GM19099 (cell line): ENCODE results near the gene TRIM72.

Experiments used
- POLR2A ChIP-seq: IDR thresholded peaks from 3 replicates; pipeline ENCODE4 v1.6.1; 2011; ENCODE audit warnings: low read depth; ENCODE audit not compliant: insufficient read length; ENCODE audit errors: extremely low read depth

The TRIM72 gene

GRCh38 chr16:31228206-31228605, 14.3 kb downstream of the TRIM72 start:
- TF ChIP-seq POLR2A, result no peak

- no peak for TF ChIP-seq POLR2A
Measured at GRCh38 chr16:31229501-31229900, 15.6 kb downstream of the TRIM72 start.

DNA sequence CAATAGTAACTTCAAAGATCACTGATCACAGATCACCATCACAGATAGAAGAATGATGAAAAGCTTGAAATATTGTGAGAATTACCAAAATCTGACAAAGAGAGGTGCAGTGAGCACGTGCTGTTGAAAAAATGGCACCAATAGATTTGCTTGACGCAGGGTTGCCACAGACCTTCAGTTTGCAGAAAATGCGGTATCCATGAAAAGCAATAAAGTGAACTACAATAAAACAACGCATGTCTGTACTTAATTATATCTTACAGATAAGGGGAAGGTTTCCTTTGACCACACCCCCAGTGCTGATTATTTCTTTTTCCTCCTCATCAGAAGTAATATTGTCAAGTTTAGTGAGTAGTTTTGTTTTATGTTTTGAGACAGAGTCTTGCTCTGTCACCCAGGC, 24.1 kb downstream of the TRIM72 start:
- TF ChIP-seq POLR2A, result no peak

DNA sequence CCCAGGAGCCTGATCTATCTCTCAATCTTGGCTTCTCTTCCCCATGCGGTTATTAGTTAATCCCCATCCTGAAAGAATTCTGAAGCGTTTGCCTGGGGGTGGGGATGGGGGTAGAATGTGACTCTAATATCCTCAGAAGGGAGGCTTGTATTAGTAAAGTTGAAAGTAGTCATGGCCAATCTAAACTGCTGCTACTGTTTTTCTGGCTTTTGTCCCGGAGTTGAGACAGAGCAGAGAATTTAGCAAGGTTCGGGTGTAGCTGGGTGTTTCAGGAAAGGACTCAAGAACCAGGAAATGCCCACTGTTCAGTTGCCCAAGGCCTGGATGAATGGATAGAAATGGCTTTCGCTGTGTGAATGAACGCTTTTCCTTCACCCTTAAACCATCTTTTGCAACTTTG, 28.3 kb downstream of the TRIM72 start:
- no peak for TF ChIP-seq POLR2A

- TF ChIP-seq POLR2A, result no peak
Measured at GRCh38 chr16:31243734-31244670, 30.1 kb downstream of the TRIM72 start.

GRCh38 chr16:31246296-31246695, 32.4 kb downstream of the TRIM72 start:
- no peak for TF ChIP-seq POLR2A

GRCh38 chr16:31248344-31248743, 34.4 kb downstream of the TRIM72 start:
- TF ChIP-seq POLR2A, result no peak

DNA sequence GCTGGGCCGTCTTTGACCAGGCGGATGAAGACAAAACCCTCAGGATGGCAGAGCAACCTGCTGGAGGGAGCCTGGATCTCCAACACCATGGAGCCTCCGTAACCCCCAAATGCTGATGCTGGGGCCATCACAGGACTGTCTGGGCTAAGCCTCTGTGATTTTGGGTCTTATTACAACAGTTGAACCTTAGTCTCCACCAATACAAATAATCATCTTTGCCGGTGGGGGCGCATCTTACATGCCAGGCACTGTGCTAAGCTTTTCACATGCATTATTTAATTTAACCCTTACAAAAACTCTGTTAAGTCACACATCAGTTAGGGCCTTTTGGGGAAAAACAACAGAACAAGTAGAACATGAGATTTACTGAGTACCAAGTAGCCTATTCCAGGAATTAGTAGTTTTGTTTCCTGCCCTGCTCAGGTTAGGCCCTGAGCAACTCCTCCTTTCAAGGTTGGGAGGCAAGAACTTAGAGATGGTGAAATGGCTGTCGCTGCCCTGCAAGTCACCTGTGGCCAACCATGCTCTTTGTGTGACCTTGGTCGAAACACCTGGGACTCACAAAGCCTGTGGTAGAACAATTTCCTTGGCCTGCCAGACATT, 37.0 kb downstream of the TRIM72 start:
- no peak for TF ChIP-seq POLR2A

DNA sequence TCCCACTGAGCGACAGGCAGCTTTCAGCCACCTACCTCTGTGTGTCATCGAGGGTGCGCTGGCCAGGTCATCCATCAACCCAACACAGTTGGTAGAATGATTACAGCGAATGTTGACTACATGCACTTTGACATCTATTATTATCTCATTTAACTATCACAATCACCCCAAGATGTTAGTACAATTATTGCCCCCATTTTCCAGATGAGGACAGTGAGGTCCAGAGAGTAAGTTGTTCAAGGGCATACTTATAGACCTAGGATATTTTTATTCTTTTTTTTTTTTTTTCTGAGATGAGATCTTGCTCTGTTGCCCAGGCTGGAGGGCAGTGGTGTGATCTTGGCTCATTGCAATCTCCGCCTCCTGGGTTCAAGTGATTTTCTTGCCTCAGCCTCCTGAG, 37.5 kb downstream of the TRIM72 start:
- no peak for TF ChIP-seq POLR2A

- TF ChIP-seq POLR2A, result no peak
Measured at GRCh38 chr16:31253642-31254045, 39.7 kb downstream of the TRIM72 start.

DNA sequence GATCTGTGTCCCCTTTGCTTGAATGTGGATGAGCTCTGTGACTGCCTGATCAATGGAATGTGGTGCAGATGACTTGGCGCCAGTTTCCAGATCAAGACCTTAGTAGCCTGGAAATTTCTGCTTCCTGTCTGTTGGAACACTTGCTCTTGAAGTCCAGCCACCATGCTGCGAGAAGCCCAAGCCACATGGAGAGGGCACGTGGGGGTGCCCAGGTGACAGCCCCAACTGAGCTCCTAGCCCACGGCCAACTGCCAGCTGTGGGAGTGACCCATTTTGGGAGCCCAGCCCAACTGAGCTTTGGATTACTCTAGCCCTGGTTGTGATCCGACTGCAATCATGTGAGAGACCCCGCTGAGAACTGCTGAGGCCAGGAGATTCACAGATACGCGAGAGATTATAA, 42.5 kb downstream of the TRIM72 start:
- no peak for TF ChIP-seq POLR2A

DNA sequence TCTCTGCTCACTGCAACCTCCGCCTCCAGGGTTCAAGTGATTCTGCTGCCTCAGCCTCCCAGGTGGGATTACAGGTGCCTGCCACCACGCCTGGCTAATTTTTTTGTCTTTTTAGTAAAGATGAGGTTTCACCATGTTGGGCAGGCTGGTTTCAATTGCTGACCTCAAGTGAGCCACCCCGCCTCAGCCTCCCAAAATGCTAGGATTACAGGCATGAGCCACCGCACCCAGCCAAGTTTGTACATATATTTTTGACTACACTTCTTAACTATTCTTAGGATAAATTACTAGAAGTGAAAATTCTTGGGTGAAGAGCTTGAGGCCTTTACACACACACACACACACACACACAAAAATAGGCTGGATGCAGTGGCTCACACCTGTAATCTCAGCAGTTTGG, 44.4 kb downstream of the TRIM72 start:
- TF ChIP-seq POLR2A, result no peak

- no peak for TF ChIP-seq POLR2A
Measured at GRCh38 chr16:31260136-31260931, 46.4 kb downstream of the TRIM72 start.

GRCh38 chr16:31262084-31262483, 48.2 kb downstream of the TRIM72 start:
- TF ChIP-seq POLR2A, result no peak

GRCh38 chr16:31265329-31266245, 51.7 kb downstream of the TRIM72 start:
- no peak for TF ChIP-seq POLR2A

DNA sequence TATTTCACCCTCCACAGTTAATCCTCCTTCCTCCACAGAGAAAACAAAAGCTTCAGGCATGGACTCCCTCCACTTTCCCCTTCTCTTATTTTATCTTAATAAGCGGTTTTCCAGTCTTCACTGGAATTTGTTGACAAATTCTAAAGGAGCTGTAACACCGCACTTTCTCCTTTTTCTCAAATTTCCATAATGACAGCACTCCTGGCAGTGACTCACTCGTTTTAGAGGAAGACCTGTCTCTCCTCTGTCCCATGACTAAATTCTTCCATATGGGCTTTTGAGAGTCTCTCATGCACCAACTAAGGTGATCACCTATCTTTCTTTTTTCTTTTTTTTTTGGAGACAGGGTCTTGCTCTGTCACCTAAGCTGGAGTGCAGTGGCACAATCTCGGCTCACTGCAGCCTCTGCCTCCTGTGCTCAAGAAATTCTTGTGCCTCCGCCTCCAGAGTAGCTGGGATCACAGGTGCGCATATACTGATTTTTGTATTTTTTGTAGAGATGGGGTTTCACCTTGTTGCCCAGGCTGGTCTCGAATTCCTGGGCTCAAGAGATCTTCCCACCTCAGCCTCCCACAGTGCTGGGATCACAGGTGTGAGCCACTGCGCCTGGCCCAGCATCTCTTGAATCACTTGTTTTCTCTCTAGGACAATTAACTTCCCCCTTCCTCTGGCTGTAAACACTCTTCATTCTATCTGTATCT, 53.6 kb downstream of the TRIM72 start:
- TF ChIP-seq POLR2A, result no peak
